Measurements from ENCODE around the gene SLC25A30. TPM values are rescaled to one million over a fixed set of nuclear protein-coding genes. Genes with fewer than 3 reads are reported as not detected.

Gene SLC25A30
- total RNA-seq, 1 donor from 2014 or later = 175 TPM

DNA sequence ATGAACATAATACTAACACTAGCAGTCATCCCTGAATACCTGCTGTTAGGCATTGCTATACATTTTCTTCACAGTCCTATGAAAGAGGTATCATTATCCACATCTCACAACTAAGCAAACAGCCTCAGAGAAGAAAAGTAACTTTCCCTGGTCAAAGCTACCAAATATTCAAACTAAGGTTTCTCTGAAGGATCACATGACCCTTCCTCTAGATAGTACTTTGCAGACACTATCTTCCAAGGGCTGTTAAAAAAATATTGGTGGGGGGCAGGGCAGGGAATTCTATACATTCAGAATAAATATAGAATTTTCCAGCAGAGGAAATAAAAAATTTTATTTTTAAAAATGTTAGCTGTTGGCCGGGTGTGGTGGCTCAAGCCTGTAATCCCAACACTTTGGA, 3.1 kb downstream of the SLC25A30 start:
- Histone ChIP-seq H3K4me1 (peaks cover 75% of the 10 kb centered on the region), H3K27me3 (ENCODE audit: low read depth) (no peaks in the 10 kb centered on the region), H3K27ac (replicated peaks) (peak overlapping the region; percentile 81), H3K4me3 (peak overlapping the region; percentile 89), H3K36me3 (peaks cover 16% of the 10 kb centered on the region), H3K9me3 (replicated peaks) (no peaks in the 10 kb centered on the region)
- intact Hi-C loops (cut with micrococcal nuclease) = no loop called here
- DNase-seq = no peak
- TF ChIP-seq, protein P1, sequence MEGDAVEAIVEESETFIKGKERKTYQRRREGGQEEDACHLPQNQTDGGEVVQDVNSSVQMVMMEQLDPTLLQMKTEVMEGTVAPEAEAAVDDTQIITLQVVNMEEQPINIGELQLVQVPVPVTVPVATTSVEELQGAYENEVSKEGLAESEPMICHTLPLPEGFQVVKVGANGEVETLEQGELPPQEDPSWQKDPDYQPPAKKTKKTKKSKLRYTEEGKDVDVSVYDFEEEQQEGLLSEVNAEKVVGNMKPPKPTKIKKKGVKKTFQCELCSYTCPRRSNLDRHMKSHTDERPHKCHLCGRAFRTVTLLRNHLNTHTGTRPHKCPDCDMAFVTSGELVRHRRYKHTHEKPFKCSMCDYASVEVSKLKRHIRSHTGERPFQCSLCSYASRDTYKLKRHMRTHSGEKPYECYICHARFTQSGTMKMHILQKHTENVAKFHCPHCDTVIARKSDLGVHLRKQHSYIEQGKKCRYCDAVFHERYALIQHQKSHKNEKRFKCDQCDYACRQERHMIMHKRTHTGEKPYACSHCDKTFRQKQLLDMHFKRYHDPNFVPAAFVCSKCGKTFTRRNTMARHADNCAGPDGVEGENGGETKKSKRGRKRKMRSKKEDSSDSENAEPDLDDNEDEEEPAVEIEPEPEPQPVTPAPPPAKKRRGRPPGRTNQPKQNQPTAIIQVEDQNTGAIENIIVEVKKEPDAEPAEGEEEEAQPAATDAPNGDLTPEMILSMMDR (IDR thresholded peaks at IDR 0.05; ENCODE audit: borderline replicate concordance) = no peak

DNA sequence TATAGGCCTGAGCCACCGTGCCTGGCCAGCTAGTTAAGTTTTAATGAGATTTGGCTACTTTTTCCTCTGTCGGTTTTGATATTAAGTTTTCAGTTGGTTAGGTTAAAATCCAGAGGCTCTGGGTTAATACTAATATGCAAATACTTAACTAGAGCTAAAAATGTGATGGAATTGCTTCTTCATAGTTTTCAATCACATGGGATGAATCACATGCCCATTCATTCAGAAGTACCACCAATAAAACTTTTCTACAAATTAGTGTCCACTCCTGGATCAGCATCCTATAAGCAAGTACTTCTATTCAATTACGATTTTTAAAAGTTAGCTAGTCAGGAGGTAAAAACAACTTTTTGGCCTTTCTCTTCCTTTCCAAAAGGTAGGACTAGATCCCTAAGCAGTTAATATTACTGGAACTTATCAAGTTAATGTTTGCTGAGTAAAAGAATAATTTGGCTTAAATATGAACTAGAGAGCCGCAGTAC, 4.3 kb downstream of the SLC25A30 start:
- no peak for DNase-seq
- H3K27ac ChIP-seq (replicated peaks) = peak overlapping the region; percentile 81
- TF ChIP-seq, protein P1 (IDR thresholded peaks at IDR 0.05; ENCODE audit: borderline replicate concordance) = no peak
- no peaks in the 10 kb centered on the region for H3K9me3 ChIP-seq (replicated peaks)
- peak overlapping the region; percentile 89 for H3K4me3 ChIP-seq
- peaks cover 28% of the 10 kb centered on the region for H3K36me3 ChIP-seq
- intact Hi-C loops (cut with micrococcal nuclease) = no loop called here
- no peaks in the 10 kb centered on the region for H3K27me3 ChIP-seq (ENCODE audit: low read depth)
- peaks cover 88% of the 10 kb centered on the region for H3K4me1 ChIP-seq

DNA sequence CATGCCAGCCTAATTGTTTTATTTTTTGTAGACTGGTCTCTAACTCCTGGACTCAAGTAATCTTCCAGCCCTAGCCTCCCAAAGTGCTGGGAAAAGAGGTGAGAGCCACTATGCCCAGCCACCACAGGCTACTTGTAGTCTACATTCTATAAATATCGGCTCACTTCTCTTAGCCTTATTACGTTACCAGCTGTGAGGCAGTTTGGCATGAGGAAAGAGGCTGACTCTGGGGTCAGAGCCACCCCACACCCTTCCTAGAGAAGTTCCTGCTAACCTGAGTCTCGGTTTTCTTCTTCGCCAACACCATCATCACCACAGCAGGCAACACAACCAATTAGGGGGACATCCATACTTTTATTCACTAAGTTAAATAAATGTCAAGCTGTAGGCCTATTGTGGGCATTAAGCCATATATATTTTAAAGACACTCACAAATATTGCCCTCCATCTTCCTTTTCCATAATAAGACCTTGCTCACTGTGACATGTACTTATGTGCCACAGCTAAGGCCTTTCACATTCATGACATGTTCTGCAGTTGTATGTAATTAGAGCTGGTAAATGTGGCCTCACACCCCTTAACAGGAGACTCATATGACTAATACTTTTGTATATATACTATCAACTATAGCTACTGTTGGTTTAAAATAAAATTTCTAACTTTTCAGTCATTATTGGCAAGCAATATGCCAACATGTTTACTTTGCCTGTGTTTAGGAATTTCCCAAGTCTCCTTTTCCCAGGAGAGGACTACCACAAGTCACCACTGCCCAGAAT, 5.7 kb downstream of the SLC25A30 start:
- Histone ChIP-seq H3K4me3 (peak overlapping the region; percentile 89), H3K4me1 (peaks cover 80% of the 10 kb centered on the region), H3K9me3 (replicated peaks) (no peaks in the 10 kb centered on the region), H3K27ac (replicated peaks) (peak overlapping the region; percentile 81), H3K36me3 (peaks cover 42% of the 10 kb centered on the region), H3K27me3 (ENCODE audit: low read depth) (no peaks in the 10 kb centered on the region)
- no peak for DNase-seq
- intact Hi-C loops (cut with micrococcal nuclease) = no loop called here
- TF ChIP-seq, protein P1 (IDR thresholded peaks at IDR 0.05; ENCODE audit: borderline replicate concordance) = no peak

DNA sequence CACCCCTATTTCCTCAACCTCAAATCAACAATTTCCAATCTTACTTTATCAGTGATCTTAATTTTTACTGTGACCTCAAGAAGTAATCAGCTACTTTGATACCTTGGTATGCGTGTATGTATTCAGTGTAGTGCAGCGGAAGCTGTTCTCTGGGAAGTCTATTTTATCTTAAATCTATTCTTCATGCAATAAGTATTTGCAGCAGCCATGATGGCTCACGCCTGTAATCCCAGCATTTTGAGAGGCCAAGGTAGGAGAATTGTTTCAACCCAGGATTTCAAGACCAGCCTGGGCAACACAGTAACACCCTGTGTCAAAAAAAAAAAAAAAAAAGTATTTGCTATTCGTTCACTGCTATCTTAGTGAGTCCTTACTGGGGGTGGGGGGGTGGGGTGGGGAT, 6.5 kb downstream of the SLC25A30 start:
- Histone ChIP-seq H3K36me3 (peaks cover 51% of the 10 kb centered on the region), H3K9me3 (replicated peaks) (no peaks in the 10 kb centered on the region), H3K27ac (replicated peaks) (peak overlapping the region; percentile 81), H3K27me3 (ENCODE audit: low read depth) (no peaks in the 10 kb centered on the region), H3K4me1 (peaks cover 75% of the 10 kb centered on the region), H3K4me3 (peak overlapping the region; percentile 89)
- intact Hi-C loops (cut with micrococcal nuclease) = no loop called here
- DNase-seq = no peak
- TF ChIP-seq, protein P1 (IDR thresholded peaks at IDR 0.05; ENCODE audit: borderline replicate concordance) = no peak

DNA sequence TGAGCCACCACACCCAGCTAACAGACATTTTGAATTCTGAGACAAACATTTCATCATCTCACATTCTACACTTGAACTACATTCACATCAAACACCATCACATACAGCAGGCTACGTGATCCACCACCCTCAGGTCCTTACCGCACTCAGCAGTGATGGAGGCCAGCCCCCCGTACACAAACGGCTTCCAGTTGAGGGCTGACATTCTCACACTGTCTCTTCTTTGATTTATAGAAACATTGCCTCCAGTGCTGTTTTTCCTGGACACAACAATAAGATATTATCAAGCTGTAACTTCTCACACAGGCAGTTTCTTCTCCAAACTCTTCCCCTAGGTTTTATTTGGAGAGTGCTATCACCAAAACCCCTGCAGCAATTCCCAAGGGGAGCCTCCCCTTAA, 7.0 kb downstream of the SLC25A30 start:
- intact Hi-C loops (cut with micrococcal nuclease) = no loop called here
- DNase-seq = no peak
- Histone ChIP-seq H3K27ac (replicated peaks) (peak overlapping the region; percentile 81), H3K27me3 (ENCODE audit: low read depth) (no peaks in the 10 kb centered on the region), H3K9me3 (replicated peaks) (no peaks in the 10 kb centered on the region), H3K36me3 (peaks cover 55% of the 10 kb centered on the region), H3K4me1 (peaks cover 72% of the 10 kb centered on the region), H3K4me3 (peak overlapping the region; percentile 89)
- TF ChIP-seq, protein P1 (IDR thresholded peaks at IDR 0.05; ENCODE audit: borderline replicate concordance) = no peak
